ENCODE measurements around the gene ANAPC13. TPM values are rescaled to one million over a fixed set of nuclear protein-coding genes. Genes with fewer than 3 reads are reported as not detected.

ANAPC13 gene
- total RNA-seq, 5 donors from 2014 or later (not counting 1 experiment from before 2014, with no cell fraction given) = 20.7 to 31.8 (median 22.6) TPM

- 80% methylated on average over 2 of the region's 13 CpGs for WGBS (ENCODE audit: insufficient coverage)
- ATAC-seq (replicated peaks in 1 of 4) (no peak), DNase-seq (no peak)
- Histone ChIP-seq H3K27me3 (replicated peaks in 1 of 2; ENCODE audit: control insufficient read depth in 2 of 2, extremely low read depth in 1 of 2, insufficient read depth in 2 of 2, low read length in 1 of 2) (peaks cover 0 to 11% of the 10 kb centered on the region in 2 experiments), H3K9me3 (no peaks in the 10 kb centered on the region), H3K27ac (ENCODE audit: low read length) (no peak overlapping the region), H3K4me1 (ENCODE audit: control insufficient read depth in 1 of 2, extremely low read depth in 1 of 2, insufficient read depth in 2 of 2, low read length in 2 of 2) (no peaks in the 10 kb centered on the region), H3K36me3 (ENCODE audit: control insufficient read depth in 2 of 2, extremely low read depth in 1 of 2, insufficient read depth in 1 of 2, low read length in 1 of 2) (no peaks in the 10 kb centered on the region), H3K4me3 (ENCODE audit: control insufficient read depth in 1 of 2, extremely low read depth in 1 of 2, low read length in 1 of 2) (no peak overlapping the region)
- Mint-ChIP-seq H3K9me3 (no peaks in the 10 kb centered on the region), H3K27me3 (peaks cover 10 to 13% of the 10 kb centered on the region in 2 donors), H3K27ac (no peak overlapping the region), H3K36me3 (no peaks in the 10 kb centered on the region), H3K4me1 (no peaks in the 10 kb centered on the region), H3K4me3 (no peak overlapping the region)
- POLR2A ChIA-PET = no interaction called here
- CTCF ChIA-PET = interaction anchor here in 1 of 2 donors (1.1 kb wide), 1 partner anchor 9 kb away, joined by 3 read pairs; no protein-coding TSS in a partner anchor
Measured at GRCh38 chr3:134464064-134464688, 21.6 kb downstream of the ANAPC13 start.

DNA sequence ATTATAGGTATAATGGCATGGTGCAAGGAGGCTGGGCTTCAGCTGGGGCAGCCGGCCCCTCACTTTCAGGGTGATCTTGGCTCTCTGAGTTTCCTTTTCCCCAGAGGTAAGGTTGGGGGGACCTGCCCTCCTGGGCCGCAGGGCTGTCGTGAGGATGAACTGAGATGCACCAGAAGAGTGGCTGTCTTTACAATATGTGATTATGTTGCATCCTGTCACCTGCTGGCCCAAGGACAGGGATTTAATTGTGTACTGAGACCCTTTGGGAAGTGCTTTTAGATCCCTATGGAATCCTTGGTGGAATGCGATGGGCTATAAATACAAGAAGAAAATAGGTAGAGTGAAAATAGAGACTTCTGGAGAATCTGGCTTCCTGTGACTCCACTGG lies 22.1 kb downstream of the ANAPC13 start:
- no peaks in the 10 kb centered on the region for H3K4me1 Mint-ChIP-seq
- H3K9me3 Mint-ChIP-seq = no peaks in the 10 kb centered on the region
- Histone ChIP-seq H3K36me3 (ENCODE audit: control insufficient read depth in 2 of 2, extremely low read depth in 1 of 2, insufficient read depth in 1 of 2, low read length in 1 of 2) (no peaks in the 10 kb centered on the region), H3K27ac (ENCODE audit: low read length) (no peak overlapping the region), H3K4me1 (ENCODE audit: control insufficient read depth in 1 of 2, extremely low read depth in 1 of 2, insufficient read depth in 2 of 2, low read length in 2 of 2) (no peaks in the 10 kb centered on the region), H3K9me3 (no peaks in the 10 kb centered on the region), H3K27me3 (replicated peaks in 1 of 2; ENCODE audit: control insufficient read depth in 2 of 2, extremely low read depth in 1 of 2, insufficient read depth in 2 of 2, low read length in 1 of 2) (peaks cover 0 to 11% of the 10 kb centered on the region in 2 experiments), H3K4me3 (ENCODE audit: control insufficient read depth in 1 of 2, extremely low read depth in 1 of 2, low read length in 1 of 2) (no peak overlapping the region)
- H3K4me3 Mint-ChIP-seq = no peak overlapping the region
- peaks cover 10 to 13% of the 10 kb centered on the region in 2 donors for H3K27me3 Mint-ChIP-seq
- no peak for ATAC-seq (replicated peaks in 1 of 4)
- POLR2A ChIA-PET = no interaction called here
- H3K36me3 Mint-ChIP-seq = no peaks in the 10 kb centered on the region
- DNase-seq = no peak
- 96% methylated on average over 3 of the region's 4 CpGs for WGBS (ENCODE audit: insufficient coverage)
- no peak overlapping the region for H3K27ac Mint-ChIP-seq
- CTCF ChIA-PET = interaction anchor here in 1 of 2 donors (1.1 kb wide), 1 partner anchor 10 kb away, joined by 3 read pairs; no protein-coding TSS in a partner anchor

DNA sequence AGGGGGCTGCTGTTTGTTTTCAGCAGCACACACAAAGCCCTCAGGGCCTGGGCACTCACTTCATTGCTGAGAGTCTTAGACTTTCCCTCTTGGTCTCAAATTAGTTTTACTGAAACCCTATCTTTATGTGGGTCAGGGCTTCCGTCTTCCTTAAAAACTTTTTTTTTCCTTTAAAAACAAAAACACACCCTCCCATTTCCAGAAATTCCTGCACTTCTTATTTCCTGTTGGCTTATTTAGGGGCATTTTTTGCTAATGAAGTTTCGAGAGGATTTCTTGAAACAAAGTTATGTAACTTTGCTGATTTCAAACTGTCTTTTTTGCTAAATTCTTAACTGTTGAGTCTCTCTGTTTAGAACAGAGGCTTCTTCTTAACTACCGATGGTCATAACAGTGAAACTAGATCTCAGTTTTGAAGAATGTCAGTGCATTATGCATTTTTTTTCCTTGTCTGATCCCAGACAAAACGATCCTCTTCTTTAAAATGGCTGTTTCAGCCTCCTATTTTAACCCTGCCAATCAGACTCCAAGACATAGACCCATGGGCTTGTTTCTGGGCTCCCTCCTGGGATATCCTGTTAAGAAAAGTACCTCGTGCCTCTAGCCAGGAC lies 23.3 kb downstream of the ANAPC13 start:
- Mint-ChIP-seq H3K27me3 (peaks cover 19 to 25% of the 10 kb centered on the region in 2 donors), H3K9me3 (no peaks in the 10 kb centered on the region), H3K27ac (no peak overlapping the region), H3K4me1 (no peaks in the 10 kb centered on the region), H3K4me3 (no peak overlapping the region), H3K36me3 (no peaks in the 10 kb centered on the region)
- no peak for ATAC-seq (replicated peaks in 1 of 4)
- Histone ChIP-seq H3K36me3 (ENCODE audit: control insufficient read depth in 2 of 2, extremely low read depth in 1 of 2, insufficient read depth in 1 of 2, low read length in 1 of 2) (no peaks in the 10 kb centered on the region), H3K9me3 (no peaks in the 10 kb centered on the region), H3K27ac (ENCODE audit: low read length) (no peak overlapping the region), H3K4me1 (ENCODE audit: control insufficient read depth in 1 of 2, extremely low read depth in 1 of 2, insufficient read depth in 2 of 2, low read length in 2 of 2) (no peaks in the 10 kb centered on the region), H3K27me3 (replicated peaks in 1 of 2; ENCODE audit: control insufficient read depth in 2 of 2, extremely low read depth in 1 of 2, insufficient read depth in 2 of 2, low read length in 1 of 2) (peaks cover 0 to 12% of the 10 kb centered on the region in 2 experiments), H3K4me3 (ENCODE audit: control insufficient read depth in 1 of 2, extremely low read depth in 1 of 2, low read length in 1 of 2) (no peak overlapping the region)
- 69% methylated on average over 2 of the region's 5 CpGs for WGBS (ENCODE audit: insufficient coverage)
- ChIA-PET CTCF (no interaction called here), POLR2A (no interaction called here)
- DNase-seq = no peak

- Mint-ChIP-seq H3K27ac (no peak overlapping the region), H3K4me1 (no peaks in the 10 kb centered on the region), H3K27me3 (peaks cover 21 to 29% of the 10 kb centered on the region in 2 donors), H3K4me3 (no peak overlapping the region), H3K36me3 (no peaks in the 10 kb centered on the region), H3K9me3 (no peaks in the 10 kb centered on the region)
- DNase-seq (no peak), ATAC-seq (replicated peaks in 1 of 4) (no peak)
- H3K4me3 ChIP-seq (ENCODE audit: control insufficient read depth in 1 of 2, extremely low read depth in 1 of 2, low read length in 1 of 2) = no peak overlapping the region
- ChIA-PET CTCF (no interaction called here), POLR2A (no interaction called here)
- WGBS (ENCODE audit: insufficient coverage) = no CpG with 5 or more reads among the region's 2 CpGs
- no peak overlapping the region for H3K27ac ChIP-seq (ENCODE audit: low read length)
- H3K4me1 ChIP-seq (ENCODE audit: control insufficient read depth in 1 of 2, extremely low read depth in 1 of 2, insufficient read depth in 2 of 2, low read length in 2 of 2) = no peaks in the 10 kb centered on the region
- H3K9me3 ChIP-seq = no peaks in the 10 kb centered on the region
- H3K27me3 ChIP-seq (replicated peaks in 1 of 2; ENCODE audit: control insufficient read depth in 2 of 2, extremely low read depth in 1 of 2, insufficient read depth in 2 of 2, low read length in 1 of 2) = peaks cover 0 to 13% of the 10 kb centered on the region in 2 experiments
- no peaks in the 10 kb centered on the region for H3K36me3 ChIP-seq (ENCODE audit: control insufficient read depth in 2 of 2, extremely low read depth in 1 of 2, insufficient read depth in 1 of 2, low read length in 1 of 2)
Measured at GRCh38 chr3:134460965-134461364, 24.8 kb downstream of the ANAPC13 start.

DNA sequence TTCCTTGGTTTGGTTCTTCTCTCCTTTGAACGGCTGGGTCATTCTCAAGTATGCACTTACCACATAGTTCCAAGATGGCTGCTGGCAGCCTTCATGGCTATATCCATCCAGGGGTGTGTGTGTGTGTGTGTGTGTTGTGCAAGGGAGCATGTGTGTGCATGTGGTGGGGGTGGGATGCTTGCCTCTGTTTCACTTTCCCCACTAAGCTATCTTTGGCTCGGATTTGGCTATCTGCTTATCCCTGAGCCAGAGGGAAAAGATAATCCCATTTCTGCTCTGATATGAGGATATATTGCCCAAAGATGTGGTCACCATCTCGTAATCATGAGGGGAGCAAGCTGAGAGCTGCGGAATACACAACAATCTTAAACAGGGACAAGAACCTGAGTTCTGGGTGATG lies 26.2 kb downstream of the ANAPC13 start:
- WGBS (ENCODE audit: insufficient coverage) = no CpG with 5 or more reads among the region's 4 CpGs
- Mint-ChIP-seq H3K4me3 (no peak overlapping the region), H3K4me1 (no peaks in the 10 kb centered on the region), H3K27ac (no peak overlapping the region), H3K27me3 (peaks cover 21 to 31% of the 10 kb centered on the region in 2 donors), H3K9me3 (no peaks in the 10 kb centered on the region), H3K36me3 (no peaks in the 10 kb centered on the region)
- DNase-seq (no peak), ATAC-seq (replicated peaks in 1 of 4) (no peak)
- Histone ChIP-seq H3K9me3 (no peaks in the 10 kb centered on the region), H3K4me3 (ENCODE audit: control insufficient read depth in 1 of 2, extremely low read depth in 1 of 2, low read length in 1 of 2) (no peak overlapping the region), H3K27ac (ENCODE audit: low read length) (no peak overlapping the region), H3K36me3 (ENCODE audit: control insufficient read depth in 2 of 2, extremely low read depth in 1 of 2, insufficient read depth in 1 of 2, low read length in 1 of 2) (no peaks in the 10 kb centered on the region), H3K27me3 (replicated peaks in 1 of 2; ENCODE audit: control insufficient read depth in 2 of 2, extremely low read depth in 1 of 2, insufficient read depth in 2 of 2, low read length in 1 of 2) (peaks cover 0 to 15% of the 10 kb centered on the region in 2 experiments), H3K4me1 (ENCODE audit: control insufficient read depth in 1 of 2, extremely low read depth in 1 of 2, insufficient read depth in 2 of 2, low read length in 2 of 2) (no peaks in the 10 kb centered on the region)
- POLR2A ChIA-PET = interaction anchor here in 1 of 2 donors (0.6 kb wide), 1 partner anchor 188 kb away, joined by 4 read pairs; no protein-coding TSS in a partner anchor
- CTCF ChIA-PET = no interaction called here

DNA sequence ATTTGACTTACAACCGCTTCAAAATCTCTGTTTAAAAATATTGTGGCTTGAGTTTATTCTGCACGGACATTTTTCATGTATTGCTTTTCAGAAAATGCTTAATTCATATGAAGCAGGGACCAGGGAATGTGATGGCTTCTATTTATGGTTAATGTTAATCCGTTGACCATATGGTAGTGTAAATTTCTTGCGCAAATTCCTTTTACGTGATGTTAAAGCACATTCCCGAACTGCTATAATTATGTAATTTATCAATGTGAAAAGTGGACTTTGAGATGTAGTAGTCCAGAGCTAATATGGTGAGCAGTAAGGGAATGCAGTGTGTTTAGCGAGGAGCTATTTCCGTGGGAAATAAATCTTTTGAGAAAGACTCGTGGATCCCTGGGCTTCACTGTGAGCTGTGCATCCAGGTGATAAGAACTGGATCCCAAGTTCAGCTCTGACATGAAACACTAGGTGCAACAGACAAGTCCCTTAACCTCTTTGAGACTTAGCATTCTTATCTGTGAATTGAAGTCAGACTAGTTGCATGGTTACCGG lies 27.3 kb downstream of the ANAPC13 start:
- ChIA-PET POLR2A (no interaction called here), CTCF (interaction anchor here in 1 of 2 donors (0.5 kb wide), 1 partner anchor 149 kb away, joined by 5 read pairs; no protein-coding TSS in a partner anchor)
- Histone ChIP-seq H3K4me3 (ENCODE audit: control insufficient read depth in 1 of 2, extremely low read depth in 1 of 2, low read length in 1 of 2) (no peak overlapping the region), H3K9me3 (no peaks in the 10 kb centered on the region), H3K27me3 (replicated peaks in 1 of 2; ENCODE audit: control insufficient read depth in 2 of 2, extremely low read depth in 1 of 2, insufficient read depth in 2 of 2, low read length in 1 of 2) (peaks cover 0 to 17% of the 10 kb centered on the region in 2 experiments), H3K36me3 (ENCODE audit: control insufficient read depth in 2 of 2, extremely low read depth in 1 of 2, insufficient read depth in 1 of 2, low read length in 1 of 2) (no peaks in the 10 kb centered on the region), H3K27ac (ENCODE audit: low read length) (no peak overlapping the region), H3K4me1 (ENCODE audit: control insufficient read depth in 1 of 2, extremely low read depth in 1 of 2, insufficient read depth in 2 of 2, low read length in 2 of 2) (no peaks in the 10 kb centered on the region)
- no peak for DNase-seq
- no peaks in the 10 kb centered on the region for H3K4me1 Mint-ChIP-seq
- 80% methylated on average over 6 of the region's 10 CpGs for WGBS (ENCODE audit: insufficient coverage)
- no peaks in the 10 kb centered on the region for H3K9me3 Mint-ChIP-seq
- no peak for ATAC-seq (replicated peaks in 1 of 4)
- no peaks in the 10 kb centered on the region for H3K36me3 Mint-ChIP-seq
- H3K27ac Mint-ChIP-seq = no peak overlapping the region
- H3K4me3 Mint-ChIP-seq = no peak overlapping the region
- peaks cover 21 to 33% of the 10 kb centered on the region in 2 donors for H3K27me3 Mint-ChIP-seq

Data from T-cell (primary cell).